ENCODE data around the gene ARHGAP40. TPM values are rescaled to one million over a fixed set of nuclear protein-coding genes. Genes with fewer than 3 reads are reported as not detected.

ARHGAP40 gene
- total and polyA plus RNA-seq, 2 of the 8 experiments (the other 6 are each of a cell fraction or from before 2014, with no cell fraction given), result 0.74 to 1.4 TPM

DNA sequence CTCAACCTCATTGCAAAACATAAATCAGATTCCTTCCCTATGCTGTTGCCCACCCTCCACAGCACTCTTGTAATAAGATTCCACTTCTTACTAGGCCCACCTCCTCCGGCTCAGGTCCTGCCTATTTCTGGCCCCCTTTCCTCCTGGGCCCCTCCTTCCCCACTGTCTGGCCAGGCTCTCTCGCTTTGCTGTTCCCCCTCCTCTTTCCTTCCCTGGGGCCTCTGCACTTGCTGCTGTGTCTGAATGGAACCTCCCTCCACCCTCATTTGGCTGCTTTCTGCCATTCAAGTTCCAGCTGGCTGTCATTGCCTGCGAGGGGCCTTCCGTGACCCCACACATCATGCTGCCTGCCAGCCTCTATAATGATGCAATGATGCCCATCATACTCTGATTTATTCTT lies 38.9 kb downstream of the ARHGAP40 start:
- FAIRE-seq, result no peak
- TF ChIP-seq ZNF274 (IDR thresholded peaks at IDR 0.05; ENCODE audit: borderline replicate concordance, extremely low read depth, low read length), result no peak
- no peak for TF ChIP-seq RFX5 (IDR thresholded peaks at IDR 0.05; ENCODE audit: borderline replicate concordance, low read depth, low read length)
- no peak for TF ChIP-seq SP4 (IDR thresholded peaks at IDR 0.05; ENCODE audit: low read length)
- TF ChIP-seq HDAC6 (IDR thresholded peaks at IDR 0.05; ENCODE audit: low read depth, low read length), result no peak
- TF ChIP-seq TCF12 (IDR thresholded peaks at IDR 0.05; ENCODE audit: low read depth, low read length), result no peak
- no peak for TF ChIP-seq POU5F1 (IDR thresholded peaks at IDR 0.05; ENCODE audit: low read depth, low read length)
- TF ChIP-seq CHD2 (IDR thresholded peaks at IDR 0.05; ENCODE audit: low read length), result no peak
- TF ChIP-seq CBX8 (IDR thresholded peaks at IDR 0.05; ENCODE audit: borderline replicate concordance, low read depth, low read length), result no peak
- no peak for TF ChIP-seq JUN (IDR thresholded peaks at IDR 0.05; ENCODE audit: low read depth, low read length)
- TF ChIP-seq EP300 (IDR thresholded peaks at IDR 0.05; ENCODE audit: borderline replicate concordance in 1 of 2, low read depth in 2 of 2, low read length in 2 of 2), result no peak
- TF ChIP-seq YY1 (IDR thresholded peaks at IDR 0.05; ENCODE audit: low read depth, low read length), result no peak
- no peak for TF ChIP-seq HDAC2 (IDR thresholded peaks at IDR 0.05; ENCODE audit: borderline replicate concordance in 1 of 2, low read depth in 2 of 2, low read length in 2 of 2)
- TF ChIP-seq KDM4A (IDR thresholded peaks at IDR 0.05; ENCODE audit: low read depth, low read length, severe bottlenecking), result no peak
- no peak for TF ChIP-seq GABPA (IDR thresholded peaks at IDR 0.05; ENCODE audit: borderline replicate concordance, insufficient read depth, low read length)

More for the DNA sequence above, 38.9 kb downstream of the ARHGAP40 start:
- H3K14ac ChIP-seq (ENCODE audit: insufficient read length), result no peak overlapping the region
- no peak overlapping the region for H4K5ac ChIP-seq (ENCODE audit: insufficient read length, low read depth, low read length)
- no peaks in the 10 kb centered on the region for H3K79me1 ChIP-seq (ENCODE audit: low read depth, low read length)
- H2BK5ac ChIP-seq (ENCODE audit: low read depth, low read length), result no peak overlapping the region
- H3K9ac ChIP-seq (replicated peaks in 1 of 4; ENCODE audit: extremely low read depth in 1 of 4, low read depth in 3 of 4, low read length in 3 of 4), result no peak overlapping the region
- no peak overlapping the region for H2BK20ac ChIP-seq (ENCODE audit: low read length)
- H2BK12ac ChIP-seq (ENCODE audit: low read depth, low read length), result no peak overlapping the region
- H3K23ac ChIP-seq (ENCODE audit: insufficient read length), result no peak overlapping the region
- H3K18ac ChIP-seq (ENCODE audit: extremely low read depth, low read length), result no peak overlapping the region; the same call in 1 of the 2 replicates
- no peak overlapping the region for H3K4me2 ChIP-seq (ENCODE audit: insufficient read depth in 1 of 2, low read depth in 2 of 2, low read length in 2 of 2)
- ChIA-PET CTCF (ENCODE audit: partially characterized antibody) (interaction anchor here (0.6 to 5.7 kb wide), 8 partner anchors 9 to 406 kb away, joined by 3 to 42 read pairs (median 5); partner anchors contain the start of gene SLC32A1), POLR2A (ENCODE audit: partially characterized antibody) (no interaction called here)
- H2AFZ ChIP-seq (ENCODE audit: low read length), result no peak overlapping the region
- no peak overlapping the region for H3K4me3 ChIP-seq (ENCODE audit: extremely low read depth in 1 of 4, insufficient read depth in 2 of 4, low read depth in 3 of 4, low read length in 4 of 4)
- no peaks in the 10 kb centered on the region for H3K36me3 ChIP-seq (ENCODE audit: control insufficient read depth in 2 of 4, insufficient read depth in 4 of 4, low read length in 3 of 4)
- peaks cover 7% of the 10 kb centered on the region; the same call in 1 of the 2 replicates for H3K23me2 ChIP-seq (ENCODE audit: low read depth, low read length)
- 0 out of 2 replicates have a peak overlapping the region, but pooled peaks have one; percentile 46 for H2BK15ac ChIP-seq (ENCODE audit: low read length)
- H3K9me3 ChIP-seq (ENCODE audit: insufficient read depth in 2 of 2, low read depth in 1 of 2, low read length in 1 of 2), result no peaks in the 10 kb centered on the region
- H3K4me1 ChIP-seq (replicated peaks in 1 of 4; ENCODE audit: control insufficient read depth in 3 of 4, insufficient read depth in 4 of 4, low read length in 3 of 4), result peaks cover 0 to 2% (median under 1%) of the 10 kb centered on the region in 4 experiments; a peak in 2 of 7 replicates
- H4K91ac ChIP-seq (replicated peaks; ENCODE audit: insufficient read length, low read length), result no peak overlapping the region
- H3K27ac ChIP-seq (ENCODE audit: low read depth, low read length), result no peak overlapping the region
- H2BK120ac ChIP-seq (replicated peaks; ENCODE audit: low read depth, low read length), result no peak overlapping the region
- H3K79me2 ChIP-seq (ENCODE audit: control insufficient read depth in 1 of 2, insufficient read depth in 2 of 2, low read length in 2 of 2), result no peaks in the 10 kb centered on the region
- no peak overlapping the region for H3K4ac ChIP-seq (replicated peaks; ENCODE audit: insufficient read length, low read depth, low read length)
- peaks cover 3 to 12% (median 9%) of the 10 kb centered on the region in 4 experiments for H3K27me3 ChIP-seq (replicated peaks in 1 of 4; ENCODE audit: control insufficient read depth in 3 of 4, extremely low read depth in 1 of 4, insufficient read depth in 3 of 4, low read length in 3 of 4)
- H2AK5ac ChIP-seq (ENCODE audit: low read depth, low read length), result no peak overlapping the region
- no peak overlapping the region for H3K56ac ChIP-seq (replicated peaks; ENCODE audit: insufficient read length, low read depth, low read length)
- no peak for DNase-seq (ENCODE audit: low read depth in 1 of 2, low spot score in 2 of 2)
- no peak overlapping the region for H4K8ac ChIP-seq (ENCODE audit: extremely low read depth, insufficient read depth, low read length)
- H4K20me1 ChIP-seq (replicated peaks in 1 of 2; ENCODE audit: control insufficient read depth in 1 of 2, insufficient read depth in 2 of 2, low read length in 2 of 2), result peaks cover 0 to 3% of the 10 kb centered on the region in 2 experiments
- WGBS, 2 experiments (ENCODE audit: extremely low coverage in 1 of 2, insufficient coverage in 1 of 2, insufficient read length in 1 of 2, insufficient replicate concordance in 2 of 2, low coverage in 1 of 2, low lambda C conversion rate in 2 of 2, missing lambda C conversion rate in 1 of 2), result 80% methylated on average over 4 of the region's 4 CpGs; no CpG with 5 or more reads in 1 of the 2 experiments

Data from H1 (cell line).